ENCODE results near the gene LRMDA. TPM values are rescaled to one million over a fixed set of nuclear protein-coding genes. Genes with fewer than 3 reads are reported as not detected.
A peak's percentile ranks its signal among the peaks of the same experiment; 100 is the strongest.

Gene LRMDA
- total and polyA plus RNA-seq, 2 of the 13 experiments (the other 11 are each of a cell fraction or from before 2014, with no cell fraction given) = 13.4 to 22.0 TPM

- TF ChIP-seq ZNF512 (CRISPR knock-in tag; IDR thresholded peaks at IDR 0.05) = no peak
- no peak for TF ChIP-seq SNAPC4 (CRISPR knock-in tag; IDR thresholded peaks at IDR 0.05)
- peak; percentile 57 for TF ChIP-seq NCOA2 (CRISPR knock-in tag; IDR thresholded peaks at IDR 0.05)
- TF ChIP-seq TSC22D2 (CRISPR knock-in tag; IDR thresholded peaks at IDR 0.05; ENCODE audit: borderline replicate concordance) = no peak
- TF ChIP-seq AHDC1 (CRISPR knock-in tag; IDR thresholded peaks at IDR 0.05; ENCODE audit: borderline replicate concordance) = peak; percentile 71; the same call in 1 of the 2 replicates
- no peak for TF ChIP-seq GZF1 (CRISPR knock-in tag; IDR thresholded peaks at IDR 0.05)
- no peak for TF ChIP-seq FOXA1 (IDR thresholded peaks at IDR 0.05)
- peak; percentile 51 for TF ChIP-seq FOXA1 (CRISPR knock-in tag; IDR thresholded peaks at IDR 0.05)
- peak; percentile 78 for TF ChIP-seq FOXA3 (CRISPR knock-in tag; IDR thresholded peaks at IDR 0.05)
- peak; percentile 59; the same call in 1 of the 2 replicates for TF ChIP-seq TFE3 (CRISPR knock-in tag; IDR thresholded peaks at IDR 0.05)
Measured at GRCh38 chr10:75600833-75601232, 169.4 kb downstream of the LRMDA start (continued).

All from HepG2 (cell line).